HepG2 (cell line): Measurements from ENCODE around the gene ABCF1. TPM values are rescaled to one million over a fixed set of nuclear protein-coding genes. Genes with fewer than 3 reads are reported as not detected.

ENCODE experiments used
- ATAC-seq: fragments of 200-7000 bp; cut with Tn5 transposase; 3 replicates; pipeline ENCODE4 v1.9.1; 2020; ENCODE audit warnings: mild to moderate bottlenecking, moderate library complexity
- BruUV-seq: library from RNA; stranded (reverse); fragments of 400-500 nt; replicated peaks from 2 replicates; lab custom pipeline; 2021; lab: Mats Ljungman, UMichigan
- CTCF ChIA-PET: fragments of 300-600 bp; formaldehyde crosslinking; extraction: SDS; loops from one replicate; lab custom pipeline; 2021; ENCODE audit warnings: low total read pairs, inconsistent platforms, low intra/inter-chr PET ratio; lab: Yijun Ruan, JAX
- POLR2A ChIA-PET: fragments of 350-600 bp; sonication (Branson Sonifier 250); formaldehyde crosslinking; loops from one replicate; lab custom pipeline; 2020; ENCODE audit warnings: antibody characterized with exemption, inconsistent platforms; lab: Yijun Ruan, JAX
- DNase-seq: peaks from one replicate; pipeline ENCODE4 v3.0.0-alpha.2; 2015; ENCODE audit warnings: low spot score
- FAIRE-seq: peaks from 3 replicates; lab custom pipeline; 2011; peaks lifted over from hg19 to GRCh38; lab: Jason Lieb, UNC
- H2AFZ ChIP-seq: one replicate; pipeline ENCODE4 v1.6.1; 2011; ENCODE audit warnings: low read length, inconsistent platforms
- H3K27ac ChIP-seq: fragments of 300-600 bp; 3 replicates; pipeline ENCODE4 v1.8.0; 2011; ENCODE audit warnings: mixed run types, mild to moderate bottlenecking, mixed read lengths, low read length, inconsistent platforms; ENCODE audit not compliant: insufficient read depth; ENCODE audit errors: extremely low read length
- H3K27me3 ChIP-seq, 2 experiments: fragments of 200-600 bp in 1 of 2; 2 replicates in 1 of 2; 3 replicates in 1 of 2; pipeline versions ENCODE4 v1.6.0 to v1.8.0; 2011; ENCODE audit warnings: low read length in 2 of 2, mild to moderate bottlenecking in 2 of 2, moderate library complexity in 2 of 2, inconsistent platforms in 1 of 2; ENCODE audit not compliant: insufficient read depth in 2 of 2, control insufficient read depth in 1 of 2
- H3K36me3 ChIP-seq, 2 experiments: fragments of 200-600 bp in 1 of 2; replicated peaks in 1 of 2; 2 replicates in 1 of 2; 3 replicates in 1 of 2; pipeline versions ENCODE4 v1.5.1 to v1.8.0; 2011; ENCODE audit warnings: low read length in 2 of 2, inconsistent platforms in 1 of 2; ENCODE audit not compliant: insufficient read depth in 2 of 2, control insufficient read depth in 1 of 2
- H3K4me1 ChIP-seq: 2 replicates; pipeline ENCODE4 v1.5.1; 2012; ENCODE audit warnings: low read length, inconsistent platforms; ENCODE audit not compliant: insufficient read depth
- H3K4me2 ChIP-seq: 2 replicates; pipeline ENCODE4 v1.6.0; 2011; ENCODE audit warnings: low read depth, low read length, inconsistent platforms
- H3K4me3 ChIP-seq, 3 experiments: fragments of 200-600 bp in 1 of 3; sonication (generic), shearing (Covaris generic) in 1 of 3; replicated peaks in 1 of 3; 2 replicates each; pipeline ENCODE4 v1.5.1; 2011 to 2016; ENCODE audit warnings: low read length in 3 of 3, inconsistent platforms in 2 of 3, low read depth in 2 of 3, mild to moderate bottlenecking in 2 of 3, control low read depth in 1 of 3, mixed read lengths in 1 of 3; ENCODE audit not compliant: insufficient read depth in 1 of 3
- H3K79me2 ChIP-seq: one replicate; pipeline ENCODE4 v1.6.1; 2011; ENCODE audit warnings: low read length, inconsistent platforms; ENCODE audit not compliant: insufficient read depth
- H3K9ac ChIP-seq: 2 replicates; pipeline ENCODE4 v1.6.0; 2011; ENCODE audit warnings: mild to moderate bottlenecking, low read depth, low read length, inconsistent platforms; ENCODE audit not compliant: insufficient read depth
- H3K9me3 ChIP-seq: 2 replicates; pipeline ENCODE4 v1.5.1; 2012; ENCODE audit warnings: mild to moderate bottlenecking, low read length
- H4K20me1 ChIP-seq: 2 replicates; pipeline ENCODE4 v1.6.0; 2011; ENCODE audit warnings: inconsistent platforms, mild to moderate bottlenecking, low read length, moderate library complexity; ENCODE audit not compliant: insufficient read depth
- ZNF329 ChIP-seq: sonication (generic); formaldehyde crosslinking; IDR thresholded peaks from 2 replicates; pipeline ENCODE4 v1.9.0; 2021; ENCODE audit warnings: low read depth, mild to moderate bottlenecking, missing genetic modification reagents
- ZNF652 ChIP-seq: IDR thresholded peaks from 2 replicates; pipeline ENCODE4 v1.6.1; 2016; ENCODE audit warnings: low read depth, borderline replicate concordance
- WGBS: methylation state at CpG from one replicate; pipeline ENCODE4 v1.1.6; 2017; ENCODE audit warnings: low lambda C conversion rate; 5-methylcytosine and 5-hydroxymethylcytosine counted together
- in situ Hi-C: cut with HindIII; loops from 2 replicates; pipeline ENCODE4 v1.10.0; 2017; ENCODE audit warnings: low pct_unique_long_range_greater_than_20kb; ENCODE audit not compliant: extremely low pct_ligation_motif_present
- intact Hi-C: fragments of 100-400 bp; cut with micrococcal nuclease; formaldehyde crosslinking; loops from one replicate; pipeline ENCODE4 v1.10.0; 2022; ENCODE audit not compliant: unreplicated experiment
- polyA plus RNA-seq, 8 experiments: library from polyadenylated mRNA; depleted of rRNA in 3 of 8; stranded (reverse) in 7 of 8; unstranded in 1 of 8; fragments of >200 nt; fragmentation: Illumina TruSeq in 4 of 8; extraction: Trizol in 4 of 8; gene quantifications; 2 replicates each; pipeline versions ENCODE4 v1.2.1 to v1.2.3, GENCODE V29; 2011 to 2016; ENCODE audit warnings: low read depth in 4 of 8, missing spikeins in 1 of 8, mixed read lengths in 1 of 8; ENCODE audit not compliant: insufficient read depth in 1 of 8
- total RNA-seq, 5 experiments: library from RNA; depleted of rRNA; stranded (reverse); fragments of >200 nt; fragmentation: Illumina TruSeq; extraction: Trizol; gene quantifications; 2 replicates each; pipeline ENCODE4 v1.2.3, GENCODE V29; 2016; ENCODE audit warnings: low read depth in 1 of 5
- TF ChIP-seq, protein P1 (sequence below): sonication (generic); formaldehyde crosslinking; IDR thresholded peaks from 2 replicates; pipeline ENCODE4 v1.5.1; 2020; ENCODE audit warnings: mild to moderate bottlenecking, missing genetic modification reagents
- TF ChIP-seq, protein P2 (sequence below), 2 experiments: sonication (generic) in 1 of 2; formaldehyde crosslinking in 1 of 2; IDR thresholded peaks; 2 replicates each; pipeline versions ENCODE4 v1.4.0 to v1.6.1; 2018 to 2020; ENCODE audit warnings: missing genetic modification reagents in 2 of 2, borderline replicate concordance in 1 of 2, low read depth in 1 of 2, mild to moderate bottlenecking in 1 of 2, missing biosample characterization in 1 of 2
- TF ChIP-seq, protein P3 (sequence below): sonication (generic); formaldehyde crosslinking; IDR thresholded peaks from 2 replicates; pipeline ENCODE4 v1.8.0; 2022; ENCODE audit warnings: missing genetic modification reagents, mild to moderate bottlenecking, borderline replicate concordance
- TF ChIP-seq, protein P4 (sequence below): sonication (generic); formaldehyde crosslinking; IDR thresholded peaks from 2 replicates; pipeline ENCODE4 v1.4.0; 2020; ENCODE audit warnings: missing genetic modification reagents
- TF ChIP-seq, protein P5 (sequence below): sonication (generic); formaldehyde crosslinking; IDR thresholded peaks from 2 replicates; pipeline ENCODE4 v1.5.0; 2020; ENCODE audit warnings: mild to moderate bottlenecking, missing genetic modification reagents, moderate library complexity

ABCF1 gene
- total and polyA plus RNA-seq, 2 of the 13 experiments (the other 11 are each of a cell fraction or from before 2014, with no cell fraction given) = 25.4 to 98.9 TPM

DNA sequence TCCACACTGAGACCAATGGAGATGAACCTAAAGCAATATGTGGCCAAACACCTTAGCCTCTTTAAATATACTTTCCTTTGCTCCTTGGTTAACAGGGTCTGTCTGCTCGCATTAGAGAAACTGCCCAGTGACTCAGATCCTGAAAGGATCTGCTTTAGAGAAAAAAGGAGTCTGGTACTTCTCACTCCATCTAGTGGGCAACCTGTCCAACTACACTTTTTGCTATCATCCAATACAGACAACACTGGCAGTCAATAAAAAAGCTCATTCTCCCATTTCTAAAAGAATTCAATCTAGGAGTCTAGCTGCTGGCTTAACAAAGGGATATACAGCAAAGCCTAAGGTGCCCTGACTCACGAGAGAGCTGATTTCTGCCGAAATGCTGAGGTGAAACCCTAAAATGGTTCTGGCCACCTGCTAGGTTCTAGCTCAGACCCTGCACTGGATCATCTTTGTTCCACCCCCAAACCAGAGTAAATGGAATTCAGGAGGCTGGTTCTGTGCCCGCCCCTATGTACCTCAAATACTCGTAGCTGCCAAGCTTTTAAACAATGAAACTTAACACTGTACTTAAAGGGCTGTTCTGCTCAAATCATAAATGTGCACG lies 26.5 kb upstream of the ABCF1 start:
- Histone ChIP-seq H3K9ac (no peak overlapping the region), H4K20me1 (no peaks in the 10 kb centered on the region; the same call in 1 of the 2 replicates), H2AFZ (no peak overlapping the region), H3K27me3 (no peaks in the 10 kb centered on the region), H3K9me3 (no peaks in the 10 kb centered on the region), H3K4me1 (peaks cover 7% of the 10 kb centered on the region; the same call in 1 of the 2 replicates), H3K36me3 (peaks cover 8 to 32% of the 10 kb centered on the region in 2 experiments; a peak in 4 of 5 replicates), H3K79me2 (no peaks in the 10 kb centered on the region), H3K4me3 (no peak overlapping the region), H3K27ac (no peak overlapping the region), H3K4me2 (no peak overlapping the region)
- intact Hi-C loops (loop anchor here (1.0 to 10.0 kb wide), 2 partner anchors 61 to 130 kb away; partner anchors contain the start of gene DHX16), in situ Hi-C loops (loop anchor here (5.0 kb wide), 1 partner anchor 62 kb away; no protein-coding TSS in a partner anchor)
- ChIA-PET POLR2A (interaction anchor here (0.6 to 2.1 kb wide), 5 partner anchors 10 to 63 kb away, joined by 3 to 9 read pairs (median 5); partner anchors contain the start of gene PRR3), CTCF (interaction anchor here (1.1 to 6.6 kb wide), 3 partner anchors 12 to 61 kb away, joined by 3 to 110 read pairs (median 9); no protein-coding TSS in a partner anchor)
- ATAC-seq (peak; percentile 64), FAIRE-seq (peak; percentile 98), DNase-seq (peak; percentile 55)
- WGBS = 39% methylated on average over 6 of the region's 6 CpGs
- no TSS peak for BruUV-seq
- TF ChIP-seq ZNF652 (CRISPR knock-in tag) = no peak
- TF ChIP-seq, protein P1, sequence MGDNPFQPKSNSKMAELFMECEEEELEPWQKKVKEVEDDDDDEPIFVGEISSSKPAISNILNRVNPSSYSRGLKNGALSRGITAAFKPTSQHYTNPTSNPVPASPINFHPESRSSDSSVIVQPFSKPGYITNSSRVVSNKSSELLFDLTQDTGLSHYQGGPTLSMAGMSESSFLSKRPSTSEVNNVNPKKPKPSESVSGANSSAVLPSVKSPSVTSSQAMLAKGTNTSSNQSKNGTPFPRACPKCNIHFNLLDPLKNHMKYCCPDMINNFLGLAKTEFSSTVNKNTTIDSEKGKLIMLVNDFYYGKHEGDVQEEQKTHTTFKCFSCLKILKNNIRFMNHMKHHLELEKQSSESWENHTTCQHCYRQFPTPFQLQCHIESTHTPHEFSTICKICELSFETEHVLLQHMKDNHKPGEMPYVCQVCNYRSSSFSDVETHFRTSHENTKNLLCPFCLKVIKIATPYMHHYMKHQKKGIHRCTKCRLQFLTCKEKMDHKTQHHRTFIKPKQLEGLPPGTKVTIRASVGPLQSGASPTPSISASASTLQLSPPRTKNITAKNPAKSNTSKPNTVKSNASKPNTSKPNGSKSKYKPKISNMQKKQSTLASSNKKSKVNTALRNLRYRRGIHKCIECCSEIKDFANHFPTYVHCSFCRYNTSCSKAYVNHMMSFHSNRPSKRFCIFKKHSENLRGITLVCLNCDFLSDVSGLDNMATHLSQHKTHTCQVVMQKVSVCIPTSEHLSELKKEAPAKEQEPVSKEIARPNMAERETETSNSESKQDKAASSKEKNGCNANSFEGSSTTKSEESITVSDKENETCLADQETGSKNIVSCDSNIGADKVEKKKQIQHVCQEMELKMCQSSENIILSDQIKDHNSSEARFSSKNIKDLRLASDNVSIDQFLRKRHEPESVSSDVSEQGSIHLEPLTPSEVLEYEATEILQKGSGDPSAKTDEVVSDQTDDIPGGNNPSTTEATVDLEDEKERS = no peak
- TF ChIP-seq, protein P2, sequence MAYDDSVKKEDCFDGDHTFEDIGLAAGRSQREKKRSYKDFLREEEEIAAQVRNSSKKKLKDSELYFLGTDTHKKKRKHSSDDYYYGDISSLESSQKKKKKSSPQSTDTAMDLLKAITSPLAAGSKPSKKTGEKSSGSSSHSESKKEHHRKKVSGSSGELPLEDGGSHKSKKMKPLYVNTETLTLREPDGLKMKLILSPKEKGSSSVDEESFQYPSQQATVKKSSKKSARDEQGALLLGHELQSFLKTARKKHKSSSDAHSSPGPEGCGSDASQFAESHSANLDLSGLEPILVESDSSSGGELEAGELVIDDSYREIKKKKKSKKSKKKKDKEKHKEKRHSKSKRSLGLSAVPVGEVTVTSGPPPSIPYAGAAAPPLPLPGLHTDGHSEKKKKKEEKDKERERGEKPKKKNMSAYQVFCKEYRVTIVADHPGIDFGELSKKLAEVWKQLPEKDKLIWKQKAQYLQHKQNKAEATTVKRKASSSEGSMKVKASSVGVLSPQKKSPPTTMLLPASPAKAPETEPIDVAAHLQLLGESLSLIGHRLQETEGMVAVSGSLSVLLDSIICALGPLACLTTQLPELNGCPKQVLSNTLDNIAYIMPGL (CRISPR knock-in tag; IDR thresholded peaks at IDR 0.05; ENCODE audit: borderline replicate concordance in 1 of 2, low read depth in 1 of 2) = peak in 1 of 2 experiments; percentile 55; a peak in 1 of 4 replicates
- TF ChIP-seq ZNF329 = no peak
- TF ChIP-seq, protein P3, sequence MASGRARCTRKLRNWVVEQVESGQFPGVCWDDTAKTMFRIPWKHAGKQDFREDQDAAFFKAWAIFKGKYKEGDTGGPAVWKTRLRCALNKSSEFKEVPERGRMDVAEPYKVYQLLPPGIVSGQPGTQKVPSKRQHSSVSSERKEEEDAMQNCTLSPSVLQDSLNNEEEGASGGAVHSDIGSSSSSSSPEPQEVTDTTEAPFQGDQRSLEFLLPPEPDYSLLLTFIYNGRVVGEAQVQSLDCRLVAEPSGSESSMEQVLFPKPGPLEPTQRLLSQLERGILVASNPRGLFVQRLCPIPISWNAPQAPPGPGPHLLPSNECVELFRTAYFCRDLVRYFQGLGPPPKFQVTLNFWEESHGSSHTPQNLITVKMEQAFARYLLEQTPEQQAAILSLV (CRISPR knock-in tag) = no peak
- TF ChIP-seq, protein P4, sequence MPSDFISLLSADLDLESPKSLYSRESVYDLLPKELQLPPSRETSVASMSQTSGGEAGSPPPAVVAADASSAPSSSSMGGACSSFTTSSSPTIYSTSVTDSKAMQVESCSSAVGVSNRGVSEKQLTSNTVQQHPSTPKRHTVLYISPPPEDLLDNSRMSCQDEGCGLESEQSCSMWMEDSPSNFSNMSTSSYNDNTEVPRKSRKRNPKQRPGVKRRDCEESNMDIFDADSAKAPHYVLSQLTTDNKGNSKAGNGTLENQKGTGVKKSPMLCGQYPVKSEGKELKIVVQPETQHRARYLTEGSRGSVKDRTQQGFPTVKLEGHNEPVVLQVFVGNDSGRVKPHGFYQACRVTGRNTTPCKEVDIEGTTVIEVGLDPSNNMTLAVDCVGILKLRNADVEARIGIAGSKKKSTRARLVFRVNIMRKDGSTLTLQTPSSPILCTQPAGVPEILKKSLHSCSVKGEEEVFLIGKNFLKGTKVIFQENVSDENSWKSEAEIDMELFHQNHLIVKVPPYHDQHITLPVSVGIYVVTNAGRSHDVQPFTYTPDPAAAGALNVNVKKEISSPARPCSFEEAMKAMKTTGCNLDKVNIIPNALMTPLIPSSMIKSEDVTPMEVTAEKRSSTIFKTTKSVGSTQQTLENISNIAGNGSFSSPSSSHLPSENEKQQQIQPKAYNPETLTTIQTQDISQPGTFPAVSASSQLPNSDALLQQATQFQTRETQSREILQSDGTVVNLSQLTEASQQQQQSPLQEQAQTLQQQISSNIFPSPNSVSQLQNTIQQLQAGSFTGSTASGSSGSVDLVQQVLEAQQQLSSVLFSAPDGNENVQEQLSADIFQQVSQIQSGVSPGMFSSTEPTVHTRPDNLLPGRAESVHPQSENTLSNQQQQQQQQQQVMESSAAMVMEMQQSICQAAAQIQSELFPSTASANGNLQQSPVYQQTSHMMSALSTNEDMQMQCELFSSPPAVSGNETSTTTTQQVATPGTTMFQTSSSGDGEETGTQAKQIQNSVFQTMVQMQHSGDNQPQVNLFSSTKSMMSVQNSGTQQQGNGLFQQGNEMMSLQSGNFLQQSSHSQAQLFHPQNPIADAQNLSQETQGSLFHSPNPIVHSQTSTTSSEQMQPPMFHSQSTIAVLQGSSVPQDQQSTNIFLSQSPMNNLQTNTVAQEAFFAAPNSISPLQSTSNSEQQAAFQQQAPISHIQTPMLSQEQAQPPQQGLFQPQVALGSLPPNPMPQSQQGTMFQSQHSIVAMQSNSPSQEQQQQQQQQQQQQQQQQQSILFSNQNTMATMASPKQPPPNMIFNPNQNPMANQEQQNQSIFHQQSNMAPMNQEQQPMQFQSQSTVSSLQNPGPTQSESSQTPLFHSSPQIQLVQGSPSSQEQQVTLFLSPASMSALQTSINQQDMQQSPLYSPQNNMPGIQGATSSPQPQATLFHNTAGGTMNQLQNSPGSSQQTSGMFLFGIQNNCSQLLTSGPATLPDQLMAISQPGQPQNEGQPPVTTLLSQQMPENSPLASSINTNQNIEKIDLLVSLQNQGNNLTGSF = no peak
- TF ChIP-seq, protein P5, sequence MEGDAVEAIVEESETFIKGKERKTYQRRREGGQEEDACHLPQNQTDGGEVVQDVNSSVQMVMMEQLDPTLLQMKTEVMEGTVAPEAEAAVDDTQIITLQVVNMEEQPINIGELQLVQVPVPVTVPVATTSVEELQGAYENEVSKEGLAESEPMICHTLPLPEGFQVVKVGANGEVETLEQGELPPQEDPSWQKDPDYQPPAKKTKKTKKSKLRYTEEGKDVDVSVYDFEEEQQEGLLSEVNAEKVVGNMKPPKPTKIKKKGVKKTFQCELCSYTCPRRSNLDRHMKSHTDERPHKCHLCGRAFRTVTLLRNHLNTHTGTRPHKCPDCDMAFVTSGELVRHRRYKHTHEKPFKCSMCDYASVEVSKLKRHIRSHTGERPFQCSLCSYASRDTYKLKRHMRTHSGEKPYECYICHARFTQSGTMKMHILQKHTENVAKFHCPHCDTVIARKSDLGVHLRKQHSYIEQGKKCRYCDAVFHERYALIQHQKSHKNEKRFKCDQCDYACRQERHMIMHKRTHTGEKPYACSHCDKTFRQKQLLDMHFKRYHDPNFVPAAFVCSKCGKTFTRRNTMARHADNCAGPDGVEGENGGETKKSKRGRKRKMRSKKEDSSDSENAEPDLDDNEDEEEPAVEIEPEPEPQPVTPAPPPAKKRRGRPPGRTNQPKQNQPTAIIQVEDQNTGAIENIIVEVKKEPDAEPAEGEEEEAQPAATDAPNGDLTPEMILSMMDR (CRISPR knock-in tag) = peak; percentile 82
